Inflammatory macrophage (primary cell): ENCODE measurements around the gene NACA2.
"Not testable (repeated sequence)": the region's sequence is repeated elsewhere in the genome, so short reads cannot be mapped to it uniquely, and the experiment has no call there.

Source experiments
- DNase-seq, 2 donors: peaks; one replicate each; pipeline ENCODE4 v3.0.0-alpha.2; 2020 to 2022

Gene NACA2

GRCh38 chr17:61598014-61598413, 7.0 kb upstream of the NACA2 start:
- no peak for DNase-seq

GRCh38 chr17:61597607-61598006, 6.6 kb upstream of the NACA2 start:
- no peak for DNase-seq

GRCh38 chr17:61595418-61596186, 4.6 kb upstream of the NACA2 start:
- DNase-seq: no peak

- no peak for DNase-seq
Observed at GRCh38 chr17:61594294-61594825, 3.3 kb upstream of the NACA2 start.

- peak in 1 of 2 donors; percentile 15 for DNase-seq
Observed at GRCh38 chr17:61593426-61593825, 2.4 kb upstream of the NACA2 start.

GRCh38 chr17:61591930-61592329, 911 bp upstream of the NACA2 start:
- no peak for DNase-seq

GRCh38 chr17:61589990-61590389, 1.0 kb downstream of the NACA2 start:
- no peak for DNase-seq

GRCh38 chr17:61587807-61588660, 3.0 kb downstream of the NACA2 start:
- no peak for DNase-seq

GRCh38 chr17:61587242-61587641, 3.8 kb downstream of the NACA2 start:
- no peak for DNase-seq

GRCh38 chr17:61586622-61587021, 4.4 kb downstream of the NACA2 start:
- DNase-seq: not testable (repeated sequence)

GRCh38 chr17:61586031-61586566, 4.9 kb downstream of the NACA2 start:
- DNase-seq: no peak

GRCh38 chr17:61584866-61585265, 6.2 kb downstream of the NACA2 start:
- no peak for DNase-seq

GRCh38 chr17:61584266-61584665, 6.8 kb downstream of the NACA2 start:
- no peak for DNase-seq

GRCh38 chr17:61583660-61584264, 7.3 kb downstream of the NACA2 start:
- DNase-seq: no peak

- peak; percentile 20 to 50 for DNase-seq
Observed at GRCh38 chr17:61583242-61583641, 7.8 kb downstream of the NACA2 start.

GRCh38 chr17:61582593-61582992, 8.4 kb downstream of the NACA2 start:
- DNase-seq: no peak

GRCh38 chr17:61581611-61582349, 9.2 kb downstream of the NACA2 start:
- DNase-seq: no peak

GRCh38 chr17:61580502-61580901, 10.5 kb downstream of the NACA2 start:
- no peak for DNase-seq

GRCh38 chr17:61579961-61580360, 11.1 kb downstream of the NACA2 start:
- DNase-seq: no peak

- no peak for DNase-seq
Observed at GRCh38 chr17:61579347-61579746, 11.7 kb downstream of the NACA2 start.

GRCh38 chr17:61578645-61579044, 12.4 kb downstream of the NACA2 start:
- DNase-seq: no peak

GRCh38 chr17:61575983-61576382, 15.0 kb downstream of the NACA2 start:
- DNase-seq: no peak
